ENCODE results near the gene ASB15. TPM values are rescaled to one million over a fixed set of nuclear protein-coding genes. Genes with fewer than 3 reads are reported as not detected.

The ASB15 gene
- total and polyA plus RNA-seq, 2 of the 13 experiments (the other 11 are each of a cell fraction or from before 2014, with no cell fraction given), result not detected

- TF ChIP-seq ELF1 (CRISPR knock-in tag; IDR thresholded peaks at IDR 0.05) (no peak), SIN3B (IDR thresholded peaks at IDR 0.05; ENCODE audit: low read length) (no peak), RAD21 (CRISPR knock-in tag; IDR thresholded peaks at IDR 0.05) (no peak; the same call in 1 of the 2 replicates), EED (CRISPR knock-in tag; IDR thresholded peaks at IDR 0.05) (no peak), GLMP (CRISPR knock-in tag; IDR thresholded peaks at IDR 0.05; ENCODE audit: borderline replicate concordance) (no peak), FOXO1 (CRISPR knock-in tag; IDR thresholded peaks at IDR 0.05) (no peak), ZNF256 (CRISPR knock-in tag; conservative IDR thresholded peaks at IDR 0.05) (no peak), ZNF768 (CRISPR knock-in tag; IDR thresholded peaks at IDR 0.05) (no peak)
- TF ChIP-seq, protein P1, sequence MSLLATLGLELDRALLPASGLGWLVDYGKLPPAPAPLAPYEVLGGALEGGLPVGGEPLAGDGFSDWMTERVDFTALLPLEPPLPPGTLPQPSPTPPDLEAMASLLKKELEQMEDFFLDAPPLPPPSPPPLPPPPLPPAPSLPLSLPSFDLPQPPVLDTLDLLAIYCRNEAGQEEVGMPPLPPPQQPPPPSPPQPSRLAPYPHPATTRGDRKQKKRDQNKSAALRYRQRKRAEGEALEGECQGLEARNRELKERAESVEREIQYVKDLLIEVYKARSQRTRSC (CRISPR knock-in tag; IDR thresholded peaks at IDR 0.05; ENCODE audit: low read depth), result no peak
Observed at GRCh38 chr7:123635551-123636359, 34.1 kb downstream of the ASB15 start (continued).

GRCh38 chr7:123637203-123637602, 35.6 kb downstream of the ASB15 start:
- Histone ChIP-seq H3K79me2 (ENCODE audit: insufficient read depth, low read length) (no peaks in the 10 kb centered on the region), H3K9ac (ENCODE audit: insufficient read depth, low read depth, low read length) (no peak overlapping the region), H3K36me3 (replicated peaks in 1 of 2; ENCODE audit: control insufficient read depth in 1 of 2, insufficient read depth in 2 of 2, low read length in 2 of 2) (no peaks in the 10 kb centered on the region), H4K20me1 (ENCODE audit: insufficient read depth, low read length) (no peaks in the 10 kb centered on the region), H2AFZ (ENCODE audit: low read length) (no peak overlapping the region), H3K4me2 (ENCODE audit: low read depth, low read length) (no peak overlapping the region), H3K27me3 (ENCODE audit: control insufficient read depth in 1 of 2, insufficient read depth in 2 of 2, low read length in 2 of 2) (no peaks in the 10 kb centered on the region), H3K4me3 (replicated peaks in 1 of 3; ENCODE audit: insufficient read depth in 1 of 3, low read depth in 2 of 3, low read length in 3 of 3) (no peak overlapping the region), H3K9me3 (ENCODE audit: low read length) (no peaks in the 10 kb centered on the region), H3K4me1 (ENCODE audit: insufficient read depth, low read length) (no peaks in the 10 kb centered on the region), H3K27ac (ENCODE audit: extremely low read length, insufficient read depth, low read length) (no peak overlapping the region)
- FAIRE-seq (no peak), DNase-seq (ENCODE audit: low spot score) (no peak), ATAC-seq (no peak; the same call in 1 of the 3 replicates)
- 12% methylated on average over 3 of the region's 3 CpGs for WGBS (ENCODE audit: low lambda C conversion rate)
- intact Hi-C loops (cut with micrococcal nuclease; ENCODE audit: unreplicated experiment) (no loop called here), in situ Hi-C loops (cut with HindIII; ENCODE audit: extremely low pct_ligation_motif_present, low pct_unique_long_range_greater_than_20kb) (loop anchor here (10.0 kb wide), 1 partner anchor 228 kb away; no protein-coding TSS in a partner anchor)
- CTCF ChIA-PET (ENCODE audit: low intra/inter-chr PET ratio, low total read pairs), result interaction anchor here (1.6 kb wide), 1 partner anchor 64 kb away, joined by 4 read pairs; no protein-coding TSS in a partner anchor
- POLR2A ChIA-PET, result no interaction called here
- TF ChIP-seq ZNF616 (CRISPR knock-in tag; IDR thresholded peaks at IDR 0.05; ENCODE audit: low read depth), result no peak
- TF ChIP-seq, protein P1 (CRISPR knock-in tag; IDR thresholded peaks at IDR 0.05; ENCODE audit: low read depth), result no peak
- no peak for TF ChIP-seq ZNF720 (CRISPR knock-in tag; IDR thresholded peaks at IDR 0.05)
- no peak for TF ChIP-seq MED1 (CRISPR knock-in tag; IDR thresholded peaks at IDR 0.05)
- TF ChIP-seq SKI (IDR thresholded peaks at IDR 0.05; ENCODE audit: partially characterized antibody), result no peak
- TF ChIP-seq ZNF180 (CRISPR knock-in tag; IDR thresholded peaks at IDR 0.05; ENCODE audit: borderline replicate concordance, low read depth), result no peak
- TF ChIP-seq ZNF564 (CRISPR knock-in tag; IDR thresholded peaks at IDR 0.05), result no peak
- no peak for TF ChIP-seq BRCA1 (CRISPR knock-in tag; IDR thresholded peaks at IDR 0.05)
- BruUV-seq (replicated peaks), result no TSS peak
